ENCODE measurements around the gene PHF19. TPM values are rescaled to one million over a fixed set of nuclear protein-coding genes. Genes with fewer than 3 reads are reported as not detected.

PHF19 gene
- total RNA-seq, 1 donor from 2014 or later: 55.3 TPM

DNA sequence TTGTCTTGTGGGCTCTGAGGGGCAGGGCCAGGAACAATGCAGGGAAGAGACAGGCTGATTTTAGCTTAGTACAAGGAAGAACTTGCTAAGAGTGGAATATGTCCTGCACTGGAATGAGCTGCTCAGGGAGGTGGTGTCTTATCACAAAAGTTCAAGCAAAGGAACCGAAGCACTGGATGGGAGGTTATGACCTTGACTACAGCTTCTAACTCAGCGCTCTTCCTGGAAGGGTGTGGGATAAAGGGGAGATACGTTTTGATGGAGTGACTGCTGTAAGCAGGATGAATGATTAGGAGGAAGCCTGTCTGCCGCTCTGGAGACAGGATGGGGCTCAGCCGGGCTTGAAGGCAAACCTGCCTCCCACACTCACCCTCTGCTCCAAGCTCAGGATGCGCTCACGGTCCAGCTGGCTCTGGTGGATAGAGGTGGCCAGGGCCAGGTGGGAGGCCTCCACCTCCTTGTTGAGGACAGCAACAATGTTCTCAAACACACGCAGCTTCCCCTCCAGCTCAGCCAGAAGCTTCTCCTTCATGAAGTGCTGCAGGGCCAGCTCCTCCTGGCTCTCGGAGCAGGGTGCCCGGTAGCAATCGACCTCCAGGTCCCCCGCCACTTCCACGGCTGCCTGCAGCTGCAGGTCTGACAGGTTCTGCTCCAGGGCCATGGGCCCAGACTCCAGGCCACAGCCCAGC, 36.1 kb upstream of the PHF19 start:
- intact Hi-C loops (cut with micrococcal nuclease): no loop called here
- POLR2A ChIA-PET: interaction anchor here (1.0 to 1.2 kb wide), 2 partner anchors 18 to 20 kb away, joined by 3 to 5 read pairs; no protein-coding TSS in a partner anchor
- H3K36me3 Mint-ChIP-seq (ENCODE audit: low read depth): peaks cover 92% of the 10 kb centered on the region
- DNase-seq (no peak), ATAC-seq (ENCODE audit: low read depth) (no peak)
- H3K9me3 Mint-ChIP-seq: no peaks in the 10 kb centered on the region
- no peaks in the 10 kb centered on the region for H3K27me3 Mint-ChIP-seq
- TF ChIP-seq, protein P1, sequence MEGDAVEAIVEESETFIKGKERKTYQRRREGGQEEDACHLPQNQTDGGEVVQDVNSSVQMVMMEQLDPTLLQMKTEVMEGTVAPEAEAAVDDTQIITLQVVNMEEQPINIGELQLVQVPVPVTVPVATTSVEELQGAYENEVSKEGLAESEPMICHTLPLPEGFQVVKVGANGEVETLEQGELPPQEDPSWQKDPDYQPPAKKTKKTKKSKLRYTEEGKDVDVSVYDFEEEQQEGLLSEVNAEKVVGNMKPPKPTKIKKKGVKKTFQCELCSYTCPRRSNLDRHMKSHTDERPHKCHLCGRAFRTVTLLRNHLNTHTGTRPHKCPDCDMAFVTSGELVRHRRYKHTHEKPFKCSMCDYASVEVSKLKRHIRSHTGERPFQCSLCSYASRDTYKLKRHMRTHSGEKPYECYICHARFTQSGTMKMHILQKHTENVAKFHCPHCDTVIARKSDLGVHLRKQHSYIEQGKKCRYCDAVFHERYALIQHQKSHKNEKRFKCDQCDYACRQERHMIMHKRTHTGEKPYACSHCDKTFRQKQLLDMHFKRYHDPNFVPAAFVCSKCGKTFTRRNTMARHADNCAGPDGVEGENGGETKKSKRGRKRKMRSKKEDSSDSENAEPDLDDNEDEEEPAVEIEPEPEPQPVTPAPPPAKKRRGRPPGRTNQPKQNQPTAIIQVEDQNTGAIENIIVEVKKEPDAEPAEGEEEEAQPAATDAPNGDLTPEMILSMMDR (IDR thresholded peaks at IDR 0.05): no peak
- CTCF ChIA-PET: interaction anchor here (1.1 kb wide), 1 partner anchor 9 kb away, joined by 3 read pairs; no protein-coding TSS in a partner anchor
- peaks cover 47% of the 10 kb centered on the region for H3K4me1 Mint-ChIP-seq
- no peak overlapping the region for H3K4me3 Mint-ChIP-seq
- H3K27ac Mint-ChIP-seq: no peak overlapping the region

DNA sequence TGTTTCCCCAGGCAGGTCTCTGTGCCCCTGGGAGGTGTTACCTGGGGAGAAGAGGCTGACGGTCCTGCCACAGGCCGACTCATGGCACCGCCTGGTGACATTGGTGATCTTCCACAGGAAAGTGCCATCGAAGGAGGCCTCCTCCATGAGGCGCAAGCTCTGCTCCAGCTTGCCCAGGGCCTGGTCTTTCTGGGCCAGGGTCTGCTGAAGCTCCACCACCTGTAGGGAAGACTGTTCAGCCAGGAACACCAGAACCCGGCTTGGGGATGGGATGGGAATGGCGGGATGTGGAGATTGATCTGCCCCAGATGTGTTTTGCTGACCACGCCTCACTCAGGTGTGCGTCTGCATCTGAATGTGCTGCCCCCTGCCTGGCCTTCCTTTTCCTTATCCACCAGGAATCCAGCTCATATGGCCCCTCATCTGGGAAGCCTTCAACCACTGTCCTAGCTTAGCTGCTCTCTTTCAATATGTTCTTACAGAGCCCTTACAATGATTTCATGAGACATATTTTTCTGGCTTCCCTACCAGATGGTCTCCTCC, 34.4 kb upstream of the PHF19 start:
- Mint-ChIP-seq H3K27me3 (no peaks in the 10 kb centered on the region), H3K36me3 (ENCODE audit: low read depth) (peaks cover 92% of the 10 kb centered on the region), H3K4me3 (no peak overlapping the region), H3K27ac (peak overlapping the region; percentile 50), H3K9me3 (no peaks in the 10 kb centered on the region), H3K4me1 (peaks cover 44% of the 10 kb centered on the region)
- intact Hi-C loops (cut with micrococcal nuclease): no loop called here
- DNase-seq (no peak), ATAC-seq (ENCODE audit: low read depth) (no peak)
- POLR2A ChIA-PET: interaction anchor here (0.6 to 2.7 kb wide), 4 partner anchors 9 to 162 kb away, joined by 3 to 11 read pairs (median 6); partner anchors contain the start of gene TRAF1
- TF ChIP-seq, protein P1 (IDR thresholded peaks at IDR 0.05): no peak
- CTCF ChIA-PET: interaction anchor here (1.2 kb wide), 1 partner anchor 9 kb away, joined by 3 read pairs; no protein-coding TSS in a partner anchor

DNA sequence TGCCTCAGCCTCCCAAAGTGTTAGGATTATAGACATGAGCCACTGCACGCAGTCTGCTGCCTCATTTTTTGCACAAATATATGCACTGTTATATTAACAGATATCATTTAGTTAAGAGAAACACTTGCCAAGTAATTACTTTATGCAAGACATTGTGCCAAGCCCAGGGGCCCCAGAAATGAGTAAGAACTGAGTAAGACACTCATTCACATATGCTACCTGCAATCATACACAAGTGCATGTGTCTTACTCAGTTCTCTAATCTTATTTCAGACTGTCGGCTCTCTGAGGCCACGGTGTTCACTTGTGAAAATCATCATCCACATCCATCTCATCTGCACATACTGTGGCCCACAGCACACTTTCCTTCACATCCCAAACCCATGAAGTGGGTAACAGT, 33.7 kb upstream of the PHF19 start:
- Mint-ChIP-seq H3K4me1 (peaks cover 46% of the 10 kb centered on the region), H3K27me3 (no peaks in the 10 kb centered on the region), H3K9me3 (no peaks in the 10 kb centered on the region), H3K27ac (no peak overlapping the region), H3K4me3 (no peak overlapping the region), H3K36me3 (ENCODE audit: low read depth) (peaks cover 93% of the 10 kb centered on the region)
- CTCF ChIA-PET: no interaction called here
- ATAC-seq (ENCODE audit: low read depth) (no peak), DNase-seq (no peak)
- POLR2A ChIA-PET: interaction anchor here (1.5 to 2.7 kb wide), 4 partner anchors 10 to 25 kb away, joined by 5 to 11 read pairs (median 8); partner anchors contain the start of gene TRAF1
- intact Hi-C loops (cut with micrococcal nuclease): no loop called here
- TF ChIP-seq, protein P1 (IDR thresholded peaks at IDR 0.05): no peak

DNA sequence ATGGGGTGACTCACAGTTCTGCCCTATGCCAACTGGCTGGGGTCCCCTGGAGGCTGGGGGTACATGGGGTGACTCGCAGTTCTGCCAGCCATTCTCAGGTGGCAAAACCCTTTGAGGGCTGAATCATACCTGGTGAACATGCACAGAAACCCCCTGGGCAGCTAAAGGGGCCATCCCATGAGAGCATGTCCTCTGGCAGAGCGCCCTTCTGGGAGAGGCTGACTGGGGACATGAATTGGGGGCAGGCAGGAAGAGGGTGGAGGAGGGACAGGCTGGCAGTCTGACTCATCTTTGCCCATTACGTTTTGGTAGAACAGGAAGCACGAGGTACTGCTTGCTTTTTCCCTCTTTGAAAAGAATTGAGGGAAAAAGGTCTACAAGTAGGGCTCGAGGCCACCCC, 32.9 kb upstream of the PHF19 start:
- peaks cover 51% of the 10 kb centered on the region for H3K4me1 Mint-ChIP-seq
- DNase-seq (no peak), ATAC-seq (ENCODE audit: low read depth) (peak; percentile 71)
- intact Hi-C loops (cut with micrococcal nuclease): no loop called here
- CTCF ChIA-PET: no interaction called here
- POLR2A ChIA-PET: interaction anchor here (1.0 to 2.7 kb wide), 7 partner anchors 11 to 26 kb away, joined by 3 to 11 read pairs (median 6); partner anchors contain the start of gene TRAF1
- TF ChIP-seq, protein P1 (IDR thresholded peaks at IDR 0.05): no peak
- H3K36me3 Mint-ChIP-seq (ENCODE audit: low read depth): peaks cover 94% of the 10 kb centered on the region
- no peaks in the 10 kb centered on the region for H3K9me3 Mint-ChIP-seq
- peak overlapping the region; percentile 24 for H3K27ac Mint-ChIP-seq
- H3K4me3 Mint-ChIP-seq: peak overlapping the region; percentile 41
- no peaks in the 10 kb centered on the region for H3K27me3 Mint-ChIP-seq

All from activated B cell treated with CpG ODN at 0.5 μM for 24 hours (primary cell).